RWPE2 (cell line): ENCODE results near the gene BCL2L1.
A peak's percentile ranks its signal among the peaks of the same experiment; 100 is the strongest.

ENCODE experiments used
- ATAC-seq: fragments of 200-7000 bp; cut with Tn5 transposase; 3 replicates; pipeline ENCODE4 v1.9.1; 2021; ENCODE audit warnings: low read depth
- DNase-seq: peaks from one replicate; pipeline ENCODE4 v3.0.0-alpha.2; 2020; ENCODE audit warnings: low spot score
- H3K27ac ChIP-seq: fragments of 450-650 bp; 2 replicates; pipeline ENCODE4 v1.5.1; 2017; ENCODE audit warnings: mild to moderate bottlenecking; ENCODE audit not compliant: poor library complexity, severe bottlenecking
- H3K27me3 ChIP-seq: fragments of 250-450 bp; sonication (Bioruptor Pico); 2 replicates; pipeline ENCODE4 v1.5.1; 2021; ENCODE audit warnings: mild to moderate bottlenecking, moderate library complexity; ENCODE audit not compliant: insufficient read depth, poor library complexity, severe bottlenecking
- H3K36me3 ChIP-seq: fragments of 250-450 bp; sonication (Bioruptor Pico); 2 replicates; pipeline ENCODE4 v1.5.1; 2020; ENCODE audit warnings: low read depth, mild to moderate bottlenecking, moderate library complexity
- H3K4me1 ChIP-seq: fragments of 250-450 bp; sonication (Bioruptor Pico); 2 replicates; pipeline ENCODE4 v1.5.1; 2021; ENCODE audit warnings: mild to moderate bottlenecking, moderate library complexity; ENCODE audit not compliant: insufficient read depth, poor library complexity, severe bottlenecking
- H3K4me3 ChIP-seq: fragments of 250-450 bp; sonication (Bioruptor Pico); 2 replicates; pipeline ENCODE4 v1.5.1; 2021; ENCODE audit warnings: mild to moderate bottlenecking, moderate library complexity; ENCODE audit not compliant: severe bottlenecking
- H3K9me3 ChIP-seq: fragments of 250-450 bp; sonication (Bioruptor Pico); 2 replicates; pipeline ENCODE4 v1.5.1; 2021; ENCODE audit warnings: mild to moderate bottlenecking, moderate library complexity; ENCODE audit not compliant: severe bottlenecking
- TF ChIP-seq, protein P1 (sequence below): fragments of 450-650 bp; IDR thresholded peaks from one replicate; pipeline ENCODE4 v1.5.1; 2017; ENCODE audit warnings: mild to moderate bottlenecking, moderate library complexity; ENCODE audit not compliant: poor library complexity, severe bottlenecking

BCL2L1 gene

DNA sequence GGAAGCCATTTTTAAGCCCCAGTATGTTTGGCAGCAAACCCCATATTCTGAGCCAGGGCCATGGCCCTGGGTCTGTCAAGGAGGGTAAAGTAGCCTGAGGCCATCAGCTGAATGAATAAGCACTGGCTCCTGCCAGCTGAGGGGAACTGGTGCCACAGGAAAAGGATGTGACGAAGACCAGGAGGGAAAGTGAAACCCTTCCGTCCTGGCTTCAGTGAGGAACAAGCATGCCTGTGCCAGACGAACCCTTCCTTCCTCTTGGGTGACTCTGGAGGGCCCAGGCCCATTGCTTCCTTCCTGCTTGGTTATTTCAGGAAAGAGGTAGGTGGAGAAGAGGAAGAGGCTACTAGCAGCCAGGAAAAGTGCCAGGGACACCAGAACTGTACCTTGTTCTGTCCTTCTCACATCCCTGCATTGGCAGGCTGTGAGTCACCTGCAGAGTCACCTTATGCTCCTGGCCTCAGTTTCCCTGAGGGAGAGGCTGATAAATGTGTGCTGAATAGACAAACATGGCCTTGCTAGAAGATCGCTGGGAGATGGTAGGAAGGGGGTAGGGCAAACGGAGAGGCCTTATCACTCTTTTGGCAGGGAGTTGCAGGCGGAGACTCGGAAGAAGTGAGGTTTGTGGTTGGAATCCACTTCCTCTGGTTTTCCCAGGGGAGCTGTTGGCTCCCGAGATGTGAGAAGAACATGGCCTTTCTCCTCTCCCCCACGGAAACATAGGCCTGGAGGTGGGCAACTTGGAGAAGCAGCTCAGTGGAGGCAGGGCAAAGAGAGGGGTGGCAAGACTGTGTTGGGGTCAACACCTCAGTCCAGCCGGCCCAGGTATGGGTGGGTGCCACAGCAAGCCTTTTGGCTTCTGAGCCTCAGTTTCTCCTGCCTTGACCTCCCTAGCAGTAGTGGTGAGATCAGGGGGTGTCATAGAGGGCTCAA lies 47.5 kb downstream of the BCL2L1 start:
- TF ChIP-seq, protein P1, sequence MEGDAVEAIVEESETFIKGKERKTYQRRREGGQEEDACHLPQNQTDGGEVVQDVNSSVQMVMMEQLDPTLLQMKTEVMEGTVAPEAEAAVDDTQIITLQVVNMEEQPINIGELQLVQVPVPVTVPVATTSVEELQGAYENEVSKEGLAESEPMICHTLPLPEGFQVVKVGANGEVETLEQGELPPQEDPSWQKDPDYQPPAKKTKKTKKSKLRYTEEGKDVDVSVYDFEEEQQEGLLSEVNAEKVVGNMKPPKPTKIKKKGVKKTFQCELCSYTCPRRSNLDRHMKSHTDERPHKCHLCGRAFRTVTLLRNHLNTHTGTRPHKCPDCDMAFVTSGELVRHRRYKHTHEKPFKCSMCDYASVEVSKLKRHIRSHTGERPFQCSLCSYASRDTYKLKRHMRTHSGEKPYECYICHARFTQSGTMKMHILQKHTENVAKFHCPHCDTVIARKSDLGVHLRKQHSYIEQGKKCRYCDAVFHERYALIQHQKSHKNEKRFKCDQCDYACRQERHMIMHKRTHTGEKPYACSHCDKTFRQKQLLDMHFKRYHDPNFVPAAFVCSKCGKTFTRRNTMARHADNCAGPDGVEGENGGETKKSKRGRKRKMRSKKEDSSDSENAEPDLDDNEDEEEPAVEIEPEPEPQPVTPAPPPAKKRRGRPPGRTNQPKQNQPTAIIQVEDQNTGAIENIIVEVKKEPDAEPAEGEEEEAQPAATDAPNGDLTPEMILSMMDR: no peak
- peaks cover 53% of the 10 kb centered on the region for H3K4me1 ChIP-seq
- H3K27me3 ChIP-seq: no peaks in the 10 kb centered on the region
- no peak overlapping the region for H3K4me3 ChIP-seq
- peak; percentile 88 for DNase-seq
- peak; percentile 41 for ATAC-seq
- no peaks in the 10 kb centered on the region for H3K9me3 ChIP-seq
- peak overlapping the region; percentile 66 for H3K27ac ChIP-seq
- peaks cover 100% of the 10 kb centered on the region for H3K36me3 ChIP-seq

DNA sequence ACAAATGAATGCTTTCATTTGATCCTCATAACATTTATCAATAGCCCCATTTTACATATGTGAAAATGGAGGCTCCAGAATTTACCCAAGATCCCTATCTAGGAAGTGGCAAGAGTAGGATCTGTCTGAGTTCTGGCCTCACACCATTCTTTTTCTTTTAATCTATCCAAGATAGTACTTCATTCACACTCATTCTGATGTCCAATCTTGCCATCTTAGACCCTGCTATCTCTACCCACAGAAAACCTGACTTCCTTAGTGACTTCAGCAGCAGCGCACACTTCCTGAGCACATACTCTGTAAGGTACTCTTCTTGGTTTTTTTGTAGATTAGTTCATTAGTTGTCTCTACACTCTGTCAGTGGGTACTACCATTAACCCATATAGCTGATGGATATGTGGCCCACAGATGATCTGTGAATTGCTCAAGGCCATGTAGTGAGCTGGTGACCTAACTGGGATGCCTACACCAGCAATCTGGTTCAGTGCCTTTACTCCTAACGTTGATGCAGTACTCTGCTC lies 48.7 kb downstream of the BCL2L1 start:
- Histone ChIP-seq H3K4me1 (peaks cover 41% of the 10 kb centered on the region), H3K27me3 (no peaks in the 10 kb centered on the region), H3K9me3 (no peaks in the 10 kb centered on the region), H3K36me3 (peaks cover 100% of the 10 kb centered on the region), H3K4me3 (no peak overlapping the region), H3K27ac (peak overlapping the region; percentile 66)
- TF ChIP-seq, protein P1: no peak
- ATAC-seq (no peak), DNase-seq (no peak)

GRCh38 chr20:31673435-31673834 lies 49.2 kb downstream of the BCL2L1 start:
- Histone ChIP-seq H3K4me1 (peaks cover 36% of the 10 kb centered on the region), H3K36me3 (peaks cover 100% of the 10 kb centered on the region), H3K27ac (peak overlapping the region; percentile 66), H3K27me3 (no peaks in the 10 kb centered on the region), H3K9me3 (no peaks in the 10 kb centered on the region), H3K4me3 (no peak overlapping the region)
- TF ChIP-seq, protein P1: no peak
- DNase-seq (no peak), ATAC-seq (no peak)

DNA sequence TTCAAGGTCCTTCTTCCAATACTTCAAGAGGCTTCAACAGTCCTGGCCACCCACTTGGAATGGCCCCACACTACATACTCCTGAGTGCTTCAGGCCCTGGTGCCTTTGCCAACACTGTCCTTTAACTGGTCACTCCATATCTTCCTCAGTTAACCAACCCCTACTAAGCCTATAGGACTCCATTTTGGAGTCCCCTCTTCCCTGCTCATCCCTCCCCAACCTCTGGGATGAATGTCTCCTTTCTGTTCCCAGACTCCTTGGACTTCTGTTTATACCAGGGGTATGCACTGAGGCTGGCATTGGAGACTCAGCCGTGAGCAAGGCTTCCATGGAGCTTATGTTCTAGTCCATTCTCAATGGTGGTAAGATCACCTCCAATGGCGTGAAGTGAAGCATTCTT lies 51.3 kb downstream of the BCL2L1 start:
- Histone ChIP-seq H3K27ac (peak overlapping the region; percentile 47), H3K4me3 (no peak overlapping the region), H3K36me3 (peaks cover 99% of the 10 kb centered on the region), H3K9me3 (no peaks in the 10 kb centered on the region), H3K4me1 (peaks cover 16% of the 10 kb centered on the region), H3K27me3 (no peaks in the 10 kb centered on the region)
- no peak for ATAC-seq
- no peak for DNase-seq
- TF ChIP-seq, protein P1: no peak
